HepG2 (cell line): ENCODE measurements around the gene TNS1. TPM values are rescaled to one million over a fixed set of nuclear protein-coding genes. Genes with fewer than 3 reads are reported as not detected.

ENCODE experiments used
- CENPT ChIP-seq: sonication (generic); formaldehyde crosslinking; IDR thresholded peaks from 2 replicates; pipeline ENCODE4 v1.8.0; 2022; ENCODE audit warnings: low read depth, mild to moderate bottlenecking, moderate library complexity, missing genetic modification reagents
- KLF9 ChIP-seq: IDR thresholded peaks from 2 replicates; pipeline ENCODE4 v1.6.1; 2016; ENCODE audit warnings: low read depth
- NR2F1 ChIP-seq, 2 experiments: fragments of 450-650 bp in 1 of 2; formaldehyde crosslinking in 1 of 2; IDR thresholded peaks; 2 replicates each; pipeline versions ENCODE4 v1.5.0 to v1.6.1; 2016 to 2020; ENCODE audit warnings: mild to moderate bottlenecking in 1 of 2, missing compliant biosample characterization in 1 of 2, missing genetic modification reagents in 1 of 2, moderate library complexity in 1 of 2
- RXRA ChIP-seq: sonication (generic); formaldehyde crosslinking; IDR thresholded peaks from 2 replicates; pipeline ENCODE4 v1.5.1; 2020; ENCODE audit warnings: missing genetic modification reagents
- SALL1 ChIP-seq: sonication (generic); formaldehyde crosslinking; IDR thresholded peaks from 2 replicates; pipeline ENCODE4 v1.8.0; 2022; ENCODE audit warnings: mild to moderate bottlenecking, missing genetic modification reagents
- SAP130 ChIP-seq: IDR thresholded peaks from 2 replicates; pipeline ENCODE4 v1.6.1; 2016; ENCODE audit warnings: low read depth
- SETDB1 ChIP-seq: sonication (generic); formaldehyde crosslinking; IDR thresholded peaks from 2 replicates; pipeline ENCODE4 v1.5.1; 2020; ENCODE audit warnings: missing genetic modification reagents, mild to moderate bottlenecking, borderline replicate concordance
- SIX4 ChIP-seq: sonication (generic); formaldehyde crosslinking; IDR thresholded peaks from 2 replicates; pipeline ENCODE4 v1.4.0; 2020; ENCODE audit warnings: missing genetic modification reagents
- SNAI1 ChIP-seq: sonication (generic); formaldehyde crosslinking; IDR thresholded peaks from 2 replicates; pipeline ENCODE4 v1.5.0; 2020; ENCODE audit warnings: mild to moderate bottlenecking, missing genetic modification reagents, borderline replicate concordance
- SNAPC2 ChIP-seq: sonication (generic); formaldehyde crosslinking; IDR thresholded peaks from 2 replicates; pipeline ENCODE4 v1.8.1; 2022; ENCODE audit warnings: mild to moderate bottlenecking, missing genetic modification reagents
- ZFAT ChIP-seq: sonication (generic); formaldehyde crosslinking; conservative IDR thresholded peaks from 2 replicates; pipeline ENCODE4 v1.8.1; 2023; ENCODE audit warnings: missing genetic modification reagents, inconsistent platforms
- ZFP82 ChIP-seq: sonication (generic); formaldehyde crosslinking; IDR thresholded peaks from 2 replicates; pipeline ENCODE4 v1.5.1; 2020; ENCODE audit warnings: mild to moderate bottlenecking, missing genetic modification reagents, borderline replicate concordance
- ZNF331 ChIP-seq: sonication (generic); formaldehyde crosslinking; IDR thresholded peaks from 2 replicates; pipeline ENCODE4 v1.4.0; 2020; ENCODE audit warnings: missing genetic modification reagents
- ZNF44 ChIP-seq: sonication (generic); formaldehyde crosslinking; IDR thresholded peaks from 2 replicates; pipeline ENCODE4 v1.5.1; 2020; ENCODE audit warnings: mild to moderate bottlenecking, missing genetic modification reagents
- ZNF552 ChIP-seq: sonication (generic); formaldehyde crosslinking; IDR thresholded peaks from 2 replicates; pipeline ENCODE4 v1.9.0; 2022; ENCODE audit warnings: missing genetic modification reagents, mild to moderate bottlenecking, borderline replicate concordance
- ZNF589 ChIP-seq: sonication (generic); formaldehyde crosslinking; conservative IDR thresholded peaks from 2 replicates; pipeline ENCODE4 v1.8.0; 2022; ENCODE audit warnings: mild to moderate bottlenecking, moderate library complexity, missing genetic modification reagents
- ZNF7 ChIP-seq: IDR thresholded peaks from 2 replicates; pipeline ENCODE4 v1.6.1; 2016; ENCODE audit warnings: missing biosample characterization, missing genetic modification reagents
- ZNF816 ChIP-seq: sonication (generic); formaldehyde crosslinking; IDR thresholded peaks from 2 replicates; pipeline ENCODE4 v1.8.0; 2022; ENCODE audit warnings: missing genetic modification reagents, mild to moderate bottlenecking, borderline replicate concordance
- polyA plus RNA-seq, 8 experiments: library from polyadenylated mRNA; depleted of rRNA in 3 of 8; stranded (reverse) in 7 of 8; unstranded in 1 of 8; fragments of >200 nt; fragmentation: Illumina TruSeq in 4 of 8; extraction: Trizol in 4 of 8; gene quantifications; 2 replicates each; pipeline versions ENCODE4 v1.2.1 to v1.2.3, GENCODE V29; 2011 to 2016; ENCODE audit warnings: low read depth in 4 of 8, missing spikeins in 1 of 8, mixed read lengths in 1 of 8; ENCODE audit not compliant: insufficient read depth in 1 of 8
- total RNA-seq, 5 experiments: library from RNA; depleted of rRNA; stranded (reverse); fragments of >200 nt; fragmentation: Illumina TruSeq; extraction: Trizol; gene quantifications; 2 replicates each; pipeline ENCODE4 v1.2.3, GENCODE V29; 2016; ENCODE audit warnings: low read depth in 1 of 5
- TF ChIP-seq, protein P1 (sequence below): IDR thresholded peaks from 2 replicates; pipeline ENCODE4 v1.6.1; 2016; ENCODE audit warnings: mild to moderate bottlenecking, missing biosample characterization, missing genetic modification reagents
- TF ChIP-seq, protein P2 (sequence below): sonication (generic); formaldehyde crosslinking; IDR thresholded peaks from 2 replicates; pipeline ENCODE4 v1.5.1; 2020; ENCODE audit warnings: missing genetic modification reagents, mild to moderate bottlenecking, borderline replicate concordance
- TF ChIP-seq, protein P3 (sequence below): sonication (generic); IDR thresholded peaks from 2 replicates; pipeline ENCODE4 v1.6.1; 2016; ENCODE audit warnings: low read depth, borderline replicate concordance
- TF ChIP-seq, protein P4 (sequence below): sonication (generic); formaldehyde crosslinking; IDR thresholded peaks from 2 replicates; pipeline ENCODE4 v1.4.0; 2020; ENCODE audit warnings: mild to moderate bottlenecking, missing genetic modification reagents
- TF ChIP-seq, protein P5 (sequence below): IDR thresholded peaks from 2 replicates; pipeline ENCODE4 v1.6.1; 2016; ENCODE audit warnings: missing biosample characterization, missing genetic modification reagents, low read depth

The TNS1 gene
- total and polyA plus RNA-seq, 2 of the 13 experiments (the other 11 are each of a cell fraction or from before 2014, with no cell fraction given): 1.9 to 118 TPM

DNA sequence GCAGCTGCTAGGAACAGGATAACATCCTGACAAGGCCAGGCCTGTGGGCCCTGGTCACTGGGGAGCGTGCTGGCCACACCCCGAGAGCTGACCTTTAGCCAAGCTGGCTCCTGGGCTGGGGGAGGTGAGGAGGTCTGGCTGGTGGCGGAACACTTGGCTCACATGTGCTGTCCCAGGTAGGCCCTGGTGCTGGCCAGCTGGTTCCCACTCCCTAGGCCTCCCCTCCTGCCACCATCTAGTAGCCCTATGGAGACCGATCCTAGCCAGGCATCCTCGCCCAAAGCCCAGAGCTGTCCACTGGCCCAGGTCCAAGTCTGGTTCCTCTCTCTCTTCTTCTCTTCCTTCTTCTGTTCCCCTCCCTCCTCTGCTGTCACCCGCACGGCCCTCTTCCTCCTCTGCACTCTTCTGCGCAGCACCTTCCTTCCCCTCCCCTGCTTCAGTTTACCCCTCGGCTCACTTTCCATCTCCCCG is 52.4 kb downstream of the TNS1 start (continued):
- TF ChIP-seq NR2F1 (CRISPR knock-in tag; IDR thresholded peaks at IDR 0.05) (no peak), SNAI1 (CRISPR knock-in tag) (no peak), ZFP82 (no peak), SALL1 (CRISPR knock-in tag) (peak; percentile 45; the same call in 1 of the 2 replicates), ZFAT (CRISPR knock-in tag) (no peak), ZNF589 (no peak), ZNF816 (no peak), ZNF44 (CRISPR knock-in tag) (no peak), CENPT (CRISPR knock-in tag) (no peak), SIX4 (no peak), ZNF331 (CRISPR knock-in tag) (no peak), RXRA (peak; percentile 33; the same call in 1 of the 2 replicates), SETDB1 (no peak), KLF9 (CRISPR knock-in tag) (no peak), ZNF7 (CRISPR knock-in tag) (no peak), SNAPC2 (CRISPR knock-in tag) (no peak), SAP130 (CRISPR knock-in tag) (no peak), ZNF552 (CRISPR knock-in tag) (no peak)
- TF ChIP-seq, protein P1, sequence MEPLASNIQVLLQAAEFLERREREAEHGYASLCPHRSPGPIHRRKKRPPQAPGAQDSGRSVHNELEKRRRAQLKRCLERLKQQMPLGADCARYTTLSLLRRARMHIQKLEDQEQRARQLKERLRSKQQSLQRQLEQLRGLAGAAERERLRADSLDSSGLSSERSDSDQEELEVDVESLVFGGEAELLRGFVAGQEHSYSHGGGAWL (CRISPR knock-in tag): no peak
- TF ChIP-seq, protein P2, sequence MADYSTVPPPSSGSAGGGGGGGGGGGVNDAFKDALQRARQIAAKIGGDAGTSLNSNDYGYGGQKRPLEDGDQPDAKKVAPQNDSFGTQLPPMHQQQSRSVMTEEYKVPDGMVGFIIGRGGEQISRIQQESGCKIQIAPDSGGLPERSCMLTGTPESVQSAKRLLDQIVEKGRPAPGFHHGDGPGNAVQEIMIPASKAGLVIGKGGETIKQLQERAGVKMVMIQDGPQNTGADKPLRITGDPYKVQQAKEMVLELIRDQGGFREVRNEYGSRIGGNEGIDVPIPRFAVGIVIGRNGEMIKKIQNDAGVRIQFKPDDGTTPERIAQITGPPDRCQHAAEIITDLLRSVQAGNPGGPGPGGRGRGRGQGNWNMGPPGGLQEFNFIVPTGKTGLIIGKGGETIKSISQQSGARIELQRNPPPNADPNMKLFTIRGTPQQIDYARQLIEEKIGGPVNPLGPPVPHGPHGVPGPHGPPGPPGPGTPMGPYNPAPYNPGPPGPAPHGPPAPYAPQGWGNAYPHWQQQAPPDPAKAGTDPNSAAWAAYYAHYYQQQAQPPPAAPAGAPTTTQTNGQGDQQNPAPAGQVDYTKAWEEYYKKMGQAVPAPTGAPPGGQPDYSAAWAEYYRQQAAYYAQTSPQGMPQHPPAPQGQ (CRISPR knock-in tag): no peak
- TF ChIP-seq, protein P3, sequence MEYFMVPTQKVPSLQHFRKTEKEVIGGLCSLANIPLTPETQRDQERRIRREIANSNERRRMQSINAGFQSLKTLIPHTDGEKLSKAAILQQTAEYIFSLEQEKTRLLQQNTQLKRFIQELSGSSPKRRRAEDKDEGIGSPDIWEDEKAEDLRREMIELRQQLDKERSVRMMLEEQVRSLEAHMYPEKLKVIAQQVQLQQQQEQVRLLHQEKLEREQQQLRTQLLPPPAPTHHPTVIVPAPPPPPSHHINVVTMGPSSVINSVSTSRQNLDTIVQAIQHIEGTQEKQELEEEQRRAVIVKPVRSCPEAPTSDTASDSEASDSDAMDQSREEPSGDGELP: no peak
- TF ChIP-seq, protein P4, sequence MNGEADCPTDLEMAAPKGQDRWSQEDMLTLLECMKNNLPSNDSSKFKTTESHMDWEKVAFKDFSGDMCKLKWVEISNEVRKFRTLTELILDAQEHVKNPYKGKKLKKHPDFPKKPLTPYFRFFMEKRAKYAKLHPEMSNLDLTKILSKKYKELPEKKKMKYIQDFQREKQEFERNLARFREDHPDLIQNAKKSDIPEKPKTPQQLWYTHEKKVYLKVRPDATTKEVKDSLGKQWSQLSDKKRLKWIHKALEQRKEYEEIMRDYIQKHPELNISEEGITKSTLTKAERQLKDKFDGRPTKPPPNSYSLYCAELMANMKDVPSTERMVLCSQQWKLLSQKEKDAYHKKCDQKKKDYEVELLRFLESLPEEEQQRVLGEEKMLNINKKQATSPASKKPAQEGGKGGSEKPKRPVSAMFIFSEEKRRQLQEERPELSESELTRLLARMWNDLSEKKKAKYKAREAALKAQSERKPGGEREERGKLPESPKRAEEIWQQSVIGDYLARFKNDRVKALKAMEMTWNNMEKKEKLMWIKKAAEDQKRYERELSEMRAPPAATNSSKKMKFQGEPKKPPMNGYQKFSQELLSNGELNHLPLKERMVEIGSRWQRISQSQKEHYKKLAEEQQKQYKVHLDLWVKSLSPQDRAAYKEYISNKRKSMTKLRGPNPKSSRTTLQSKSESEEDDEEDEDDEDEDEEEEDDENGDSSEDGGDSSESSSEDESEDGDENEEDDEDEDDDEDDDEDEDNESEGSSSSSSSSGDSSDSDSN (CRISPR knock-in tag): no peak
- TF ChIP-seq, protein P5, sequence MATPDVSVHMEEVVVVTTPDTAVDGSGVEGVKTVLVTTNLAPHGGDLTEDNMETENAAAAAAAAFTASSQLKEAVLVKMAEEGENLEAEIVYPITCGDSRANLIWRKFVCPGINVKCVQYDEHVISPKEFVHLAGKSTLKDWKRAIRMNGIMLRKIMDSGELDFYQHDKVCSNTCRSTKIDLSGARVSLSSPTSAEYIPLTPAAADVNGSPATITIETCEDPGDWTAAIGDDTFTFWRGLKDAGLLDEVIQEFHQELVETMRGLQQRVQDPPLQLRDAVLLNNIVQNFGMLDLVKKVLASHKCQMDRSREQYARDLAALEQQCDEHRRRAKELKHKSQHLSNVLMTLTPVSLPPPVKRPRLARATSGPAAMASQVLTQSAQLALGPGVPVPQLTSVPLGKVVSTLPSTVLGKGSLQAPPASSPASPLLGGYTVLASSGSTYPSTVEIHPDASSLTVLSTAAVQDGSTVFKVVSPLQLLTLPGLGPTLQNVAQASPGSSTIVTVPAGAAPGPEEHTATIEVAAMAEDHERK (CRISPR knock-in tag): no peak
